GM18951 (cell line): ENCODE results near the gene DOCK4.

Experiments
- POLR2A ChIP-seq: IDR thresholded peaks from 4 replicates; pipeline ENCODE4 v1.6.1; 2011; ENCODE audit warnings: mild to moderate bottlenecking; ENCODE audit not compliant: insufficient read length, insufficient read depth; ENCODE audit errors: extremely low read depth
- in situ Hi-C: fragments of 300-500 bp; cut with MboI; formaldehyde crosslinking; loops from one replicate; pipeline ENCODE4 v1.12.0; 2022; ENCODE audit warnings: low sequenced_read_pairs, mixed read lengths, inconsistent platforms; ENCODE audit not compliant: unreplicated experiment

Gene DOCK4

DNA sequence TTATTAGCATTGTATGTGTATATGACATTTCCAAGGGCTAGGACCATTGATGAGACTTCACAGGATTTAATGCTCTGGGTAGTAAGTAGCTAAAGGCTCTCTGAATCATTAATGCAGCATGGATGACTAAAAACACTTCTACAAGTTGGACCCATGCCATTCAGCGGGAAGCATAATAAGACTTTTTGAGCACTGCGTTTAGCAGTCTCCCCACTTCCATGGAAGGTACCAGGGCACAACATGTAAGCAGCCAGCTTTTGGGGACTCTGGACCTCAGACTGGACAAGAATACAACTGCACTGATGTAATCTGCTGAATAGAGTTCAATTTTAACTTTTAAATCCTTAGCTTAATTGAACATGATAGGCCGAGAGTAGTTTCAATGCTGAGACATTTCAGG is 452.2 kb downstream of the DOCK4 start:
- in situ Hi-C loops, result loop anchor here (25.0 kb wide), 1 partner anchor 733 kb away; the partner anchor contains the start of gene LSMEM1
- no peak for TF ChIP-seq POLR2A

DNA sequence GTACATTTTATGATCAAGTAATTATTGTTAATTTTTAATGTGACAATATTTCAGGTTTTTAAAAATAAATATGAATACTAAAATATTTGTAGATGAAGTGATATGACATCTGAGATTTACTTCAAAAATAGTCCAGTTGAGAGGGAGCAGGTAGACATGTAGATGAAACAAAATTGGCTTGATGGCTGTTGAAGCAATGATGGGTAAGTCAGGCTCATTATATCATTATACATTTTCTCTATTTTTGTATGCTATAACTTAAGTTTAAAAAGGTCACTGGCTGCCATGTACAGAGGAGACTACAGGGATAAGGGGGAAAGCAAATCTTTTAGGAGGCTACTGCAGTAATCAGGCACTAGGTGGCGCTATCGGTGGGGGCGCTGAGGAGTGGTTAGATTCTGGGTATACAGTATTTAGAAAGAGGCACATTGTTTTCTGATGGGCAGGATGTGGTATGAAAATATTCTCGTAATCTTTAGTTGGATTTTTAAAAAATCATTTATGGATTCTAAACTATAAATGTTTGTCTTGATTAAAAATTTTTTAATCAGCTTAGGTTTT is 454.1 kb downstream of the DOCK4 start:
- in situ Hi-C loops, result loop anchor here (25.0 kb wide), 1 partner anchor 735 kb away; the partner anchor contains the start of gene LSMEM1
- no peak for TF ChIP-seq POLR2A

DNA sequence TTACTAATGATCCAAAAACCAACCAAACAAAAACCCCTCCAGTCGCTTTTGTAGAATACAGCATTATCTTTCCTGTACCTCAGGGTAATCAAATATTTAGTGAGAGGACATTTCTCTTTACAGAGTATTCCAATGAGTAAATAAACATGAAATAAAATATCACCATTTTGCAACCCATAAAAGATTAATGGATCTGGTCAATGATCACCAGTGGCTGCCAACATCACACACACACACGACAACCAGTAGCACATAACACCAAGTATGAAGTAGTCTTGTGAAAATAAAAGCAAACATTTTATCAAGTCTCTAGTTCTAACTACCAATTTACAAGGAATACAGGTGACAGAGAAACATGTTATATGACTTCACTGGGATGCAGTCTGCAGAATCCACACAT is 455.3 kb downstream of the DOCK4 start:
- in situ Hi-C loops, result loop anchor here (25.0 kb wide), 1 partner anchor 736 kb away; the partner anchor contains the start of gene LSMEM1
- TF ChIP-seq POLR2A, result no peak

DNA sequence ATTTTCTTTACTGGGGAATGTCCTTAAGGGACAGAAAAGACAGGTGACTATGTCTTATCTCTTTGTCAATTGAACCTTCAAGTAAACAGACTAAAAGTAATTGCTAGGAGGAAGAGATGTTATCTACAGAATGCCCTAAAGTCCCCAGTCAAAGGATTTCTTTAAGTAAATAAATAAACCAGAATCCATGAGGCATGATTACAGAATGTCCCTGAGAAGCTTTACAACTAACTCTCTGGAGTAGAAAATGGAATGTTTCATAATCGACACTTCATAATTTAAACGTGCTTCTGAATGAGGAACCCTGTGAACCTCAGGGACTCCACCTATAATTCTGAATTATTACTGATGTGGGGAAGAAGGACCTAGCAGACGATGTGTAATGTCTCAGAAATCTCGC is 456.0 kb downstream of the DOCK4 start:
- TF ChIP-seq POLR2A, result no peak
- in situ Hi-C loops, result loop anchor here (25.0 kb wide), 1 partner anchor 737 kb away; the partner anchor contains the start of gene LSMEM1

DNA sequence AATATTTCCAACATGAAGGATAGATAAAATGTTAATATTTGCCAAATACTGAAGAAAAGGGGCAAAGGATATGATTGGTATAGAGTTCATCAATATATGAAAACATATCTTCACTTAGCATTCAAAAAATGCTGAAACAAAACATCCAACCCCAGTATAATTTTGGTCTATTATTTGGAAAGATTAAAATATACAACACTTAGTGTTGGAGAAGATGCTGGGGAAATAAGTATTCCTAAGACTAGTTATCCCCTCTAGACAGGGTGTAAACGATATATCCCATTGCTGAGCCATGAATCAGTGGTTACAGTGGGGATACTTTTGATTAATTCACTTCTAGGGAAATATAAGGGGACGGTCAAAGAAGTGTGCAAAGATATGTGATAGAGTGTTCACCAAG is 456.6 kb downstream of the DOCK4 start:
- in situ Hi-C loops, result loop anchor here (10.0 to 25.0 kb wide), 3 partner anchors 662 to 738 kb away; partner anchors contain the start of genes LRRN3 and LSMEM1
- TF ChIP-seq POLR2A, result no peak

DNA sequence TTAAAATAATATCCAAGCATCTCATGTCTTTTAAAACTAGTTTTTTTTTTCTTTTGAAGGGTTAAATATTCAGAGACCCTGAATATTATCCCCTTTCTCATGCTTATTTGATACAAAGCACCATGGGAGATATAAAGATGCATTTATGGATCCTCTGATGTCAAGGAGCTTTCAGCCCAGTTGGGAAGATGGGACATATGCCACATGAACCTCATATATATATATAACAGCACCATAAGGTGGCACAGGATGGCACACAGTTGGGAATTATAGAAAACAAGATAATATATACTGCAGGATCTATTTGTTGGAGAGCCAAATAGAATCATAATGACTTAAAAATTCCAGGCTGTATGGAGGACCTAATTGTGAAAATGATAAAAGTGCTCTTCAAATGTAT is 458.5 kb downstream of the DOCK4 start:
- in situ Hi-C loops, result loop anchor here (10.0 to 25.0 kb wide), 2 partner anchors 660 to 677 kb away; partner anchors contain the start of gene LRRN3
- no peak for TF ChIP-seq POLR2A

DNA sequence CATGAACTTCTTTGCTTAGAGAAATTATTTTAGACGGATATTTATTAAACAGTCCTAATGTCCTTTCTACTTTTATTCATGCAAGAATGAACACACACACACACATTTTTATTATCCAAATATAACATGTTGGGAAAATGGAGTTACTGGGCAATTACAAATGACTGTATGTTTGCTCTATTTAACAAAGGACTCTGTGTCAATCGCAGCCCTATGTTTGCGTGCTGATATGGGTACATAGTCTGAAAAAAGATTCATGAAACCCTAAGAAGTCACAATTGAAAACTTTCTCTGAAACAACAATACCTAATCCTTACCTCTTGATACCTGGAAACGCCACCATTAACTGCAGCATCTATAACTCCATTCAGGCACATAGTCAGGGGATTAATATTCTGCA is 459.2 kb downstream of the DOCK4 start:
- in situ Hi-C loops, result loop anchor here (10.0 to 25.0 kb wide), 2 partner anchors 660 to 678 kb away; partner anchors contain the start of gene LRRN3
- no peak for TF ChIP-seq POLR2A

DNA sequence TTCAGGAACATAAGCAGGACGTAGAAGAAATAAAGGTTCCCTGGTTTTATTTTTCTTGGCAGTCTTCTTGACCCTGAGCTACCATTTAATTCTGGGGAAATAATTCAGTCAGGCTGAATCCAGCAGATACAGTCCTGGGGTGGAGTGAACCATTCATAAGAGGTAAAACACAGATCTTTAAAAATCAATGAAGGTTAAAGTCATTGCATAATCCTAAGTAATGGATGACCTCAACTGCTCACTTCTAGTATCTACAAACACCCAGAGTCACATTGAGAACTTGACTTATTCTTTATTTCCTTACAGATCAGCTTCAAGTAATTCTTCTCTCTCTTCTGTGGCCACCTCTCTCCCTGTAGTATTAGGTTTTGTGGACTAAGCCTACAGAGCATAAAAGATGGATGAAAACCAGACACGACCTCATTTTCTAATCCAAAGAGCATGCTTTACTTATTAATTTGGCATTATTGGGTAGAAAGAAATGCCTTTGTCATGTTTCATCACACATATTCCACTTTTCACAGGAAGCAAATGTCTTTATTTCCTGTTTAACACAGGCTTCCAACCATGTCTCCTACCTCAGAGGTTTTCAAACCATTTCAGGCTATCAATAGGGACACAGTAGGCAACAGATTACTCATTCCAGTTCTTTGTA is 461.6 kb downstream of the DOCK4 start:
- TF ChIP-seq POLR2A, result no peak
- in situ Hi-C loops, result loop anchor here (10.0 to 25.0 kb wide), 2 partner anchors 657 to 680 kb away; partner anchors contain the start of gene LRRN3

DNA sequence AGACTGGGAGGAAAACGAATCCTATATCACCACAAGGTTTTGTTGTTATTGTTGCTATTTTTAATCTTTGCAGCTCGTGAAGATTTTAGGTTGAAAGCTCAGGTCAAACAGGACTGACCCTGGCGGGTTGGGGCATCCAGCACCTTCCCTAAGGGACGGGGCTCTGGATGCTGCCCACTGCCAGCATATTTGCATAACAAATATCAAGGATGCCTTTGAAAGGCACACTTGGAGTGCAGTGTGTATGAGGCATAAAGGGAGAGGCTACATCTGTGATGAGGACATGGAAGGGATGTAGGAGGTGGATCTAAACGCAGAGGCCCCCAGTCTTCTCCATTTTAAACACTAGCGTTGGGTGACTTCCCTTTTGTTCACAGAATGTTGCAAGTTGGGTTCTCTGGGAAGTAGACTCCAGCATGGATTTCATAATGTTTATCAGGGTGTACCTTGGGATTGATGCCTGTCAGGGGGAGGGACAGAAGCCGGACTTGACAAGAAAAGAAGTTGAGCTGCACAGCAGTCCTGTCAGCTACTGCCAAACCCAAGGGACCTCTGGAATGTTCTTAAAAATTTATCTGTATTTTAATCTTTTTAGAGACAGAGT is 462.9 kb downstream of the DOCK4 start:
- TF ChIP-seq POLR2A, result no peak
- in situ Hi-C loops, result loop anchor here (10.0 to 25.0 kb wide), 2 partner anchors 656 to 681 kb away; partner anchors contain the start of gene LRRN3

DNA sequence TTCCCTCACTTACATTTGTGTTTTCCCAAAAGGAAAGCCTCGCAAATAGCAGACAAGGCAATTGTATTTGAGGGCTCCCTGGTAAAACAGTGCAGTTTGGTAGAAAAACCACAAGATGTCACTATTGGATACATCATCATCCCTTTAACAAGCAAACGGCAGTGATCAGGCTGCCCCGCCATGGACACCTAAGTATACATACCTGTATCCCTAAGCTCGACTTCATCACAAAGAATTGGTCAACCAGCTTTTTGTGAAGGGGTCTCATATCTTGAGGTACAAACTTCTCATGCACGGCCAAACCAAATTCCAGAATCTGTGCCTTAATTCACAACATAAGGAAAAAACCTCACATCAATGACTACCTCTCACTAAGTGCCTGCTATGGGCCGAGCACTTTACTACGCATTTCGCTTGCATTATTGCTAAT is 464.4 kb downstream of the DOCK4 start:
- in situ Hi-C loops, result loop anchor here (10.0 to 25.0 kb wide), 2 partner anchors 655 to 683 kb away; partner anchors contain the start of gene LRRN3
- TF ChIP-seq POLR2A, result no peak

DNA sequence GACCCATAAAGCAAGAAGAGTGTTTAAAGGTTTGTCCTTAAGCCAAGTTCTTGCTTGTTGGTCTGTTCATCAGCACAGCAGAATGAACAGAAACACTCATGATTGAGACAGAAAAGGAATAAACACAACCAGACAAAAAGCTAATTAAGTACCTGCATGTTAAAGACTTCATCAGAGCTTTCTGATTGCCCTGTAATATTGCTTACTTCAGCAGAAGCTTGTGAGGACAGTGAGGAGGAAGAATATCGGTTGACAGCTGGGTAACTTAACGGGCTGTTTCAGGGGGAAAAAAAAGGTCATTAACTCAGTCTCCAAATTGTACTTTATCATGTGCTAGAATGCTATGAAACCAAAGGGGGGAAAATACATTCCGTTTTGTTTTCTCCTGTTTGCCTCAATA is 465.3 kb downstream of the DOCK4 start:
- in situ Hi-C loops, result loop anchor here (10.0 to 25.0 kb wide), 2 partner anchors 654 to 684 kb away; partner anchors contain the start of gene LRRN3
- TF ChIP-seq POLR2A, result no peak

DNA sequence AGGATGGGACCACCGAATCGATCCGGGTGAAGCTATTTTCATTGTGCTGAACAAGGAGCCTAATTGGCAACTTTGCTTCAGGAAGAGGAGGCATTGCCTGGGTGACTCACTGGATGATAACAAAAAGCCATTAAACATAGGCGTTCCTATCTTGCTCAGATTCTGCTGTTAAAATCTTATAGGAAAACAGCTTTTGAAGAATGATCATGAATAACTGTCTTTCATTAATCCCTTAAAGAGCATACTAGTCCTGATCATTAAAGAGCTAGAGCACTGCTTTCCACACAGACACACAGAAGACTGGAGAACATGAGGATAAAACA is 469.7 kb downstream of the DOCK4 start:
- TF ChIP-seq POLR2A, result no peak
- in situ Hi-C loops, result loop anchor here (25.0 kb wide), 1 partner anchor 649 kb away; the partner anchor contains the start of gene LRRN3
